ENCODE data around the gene HMGCS2. TPM values are rescaled to one million over a fixed set of nuclear protein-coding genes. Genes with fewer than 3 reads are reported as not detected.

HMGCS2 gene
- total RNA-seq, 1 donor from 2014 or later, result not detected

DNA sequence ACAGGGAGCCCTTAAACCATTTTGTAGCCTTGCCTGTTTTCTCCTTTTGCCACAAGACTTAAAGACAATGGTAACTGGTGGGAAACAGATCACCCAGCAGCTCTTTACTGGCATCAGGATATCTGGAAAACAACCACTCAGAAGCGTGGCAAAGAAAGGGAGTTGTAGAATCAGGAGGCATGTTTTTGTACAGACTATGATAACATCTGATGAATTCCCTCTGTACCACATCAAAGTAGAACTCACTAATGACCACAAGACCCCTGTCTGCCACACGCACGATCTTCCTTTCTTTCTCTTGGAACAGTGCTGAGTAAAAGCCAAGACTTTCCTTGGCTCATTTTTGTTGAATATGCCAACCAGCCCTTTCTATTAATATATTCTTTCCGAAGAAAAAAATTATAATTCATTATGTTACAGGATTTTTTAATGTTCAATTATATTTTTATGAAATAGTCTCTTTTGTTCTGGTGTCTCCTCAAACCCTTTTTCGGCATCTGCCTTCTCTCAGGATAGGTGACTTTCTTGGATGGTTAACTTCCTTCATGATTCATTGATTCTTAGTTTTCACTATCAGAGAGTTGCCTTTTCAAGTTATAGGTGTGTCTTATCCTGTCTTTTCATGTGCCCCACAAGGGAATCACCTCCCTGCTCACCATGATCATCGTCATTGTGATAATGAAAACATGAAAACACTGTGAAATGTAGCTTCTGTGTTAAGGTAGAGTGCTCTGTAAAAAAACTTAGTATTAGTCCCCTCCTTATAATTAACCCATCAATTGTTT lies 64.8 kb downstream of the HMGCS2 start:
- Mint-ChIP-seq H3K9me3 (peaks cover 27% of the 10 kb centered on the region), H3K27me3 (ENCODE audit: insufficient read depth, low read depth) (peaks cover 8% of the 10 kb centered on the region), H3K4me3 (no peak overlapping the region), H3K36me3 (no peaks in the 10 kb centered on the region), H3K4me1 (no peaks in the 10 kb centered on the region), H3K27ac (no peak overlapping the region)
- Histone ChIP-seq H3F3A (ENCODE audit: low read depth) (no peaks in the 10 kb centered on the region), H3K27ac (no peak overlapping the region), H3K4me1 (no peaks in the 10 kb centered on the region), H3K79me2 (ENCODE audit: low read depth) (no peaks in the 10 kb centered on the region), H3K9me3 (ENCODE audit: low read depth) (peaks cover 8% of the 10 kb centered on the region), H3K9ac (no peak overlapping the region), H3K36me3 (no peaks in the 10 kb centered on the region), H3K4me2 (no peak overlapping the region), H4K20me1 (ENCODE audit: low read depth) (no peaks in the 10 kb centered on the region), H3K27me3 (no peaks in the 10 kb centered on the region), H2AFZ (replicated peaks) (no peak overlapping the region), H3K4me3 (no peak overlapping the region)
- TF ChIP-seq EZH2 (IDR thresholded peaks at IDR 0.05), result no peak
- no peak for TF ChIP-seq EZH2phosphoT487 (IDR thresholded peaks at IDR 0.05)
- TF ChIP-seq, protein P1, sequence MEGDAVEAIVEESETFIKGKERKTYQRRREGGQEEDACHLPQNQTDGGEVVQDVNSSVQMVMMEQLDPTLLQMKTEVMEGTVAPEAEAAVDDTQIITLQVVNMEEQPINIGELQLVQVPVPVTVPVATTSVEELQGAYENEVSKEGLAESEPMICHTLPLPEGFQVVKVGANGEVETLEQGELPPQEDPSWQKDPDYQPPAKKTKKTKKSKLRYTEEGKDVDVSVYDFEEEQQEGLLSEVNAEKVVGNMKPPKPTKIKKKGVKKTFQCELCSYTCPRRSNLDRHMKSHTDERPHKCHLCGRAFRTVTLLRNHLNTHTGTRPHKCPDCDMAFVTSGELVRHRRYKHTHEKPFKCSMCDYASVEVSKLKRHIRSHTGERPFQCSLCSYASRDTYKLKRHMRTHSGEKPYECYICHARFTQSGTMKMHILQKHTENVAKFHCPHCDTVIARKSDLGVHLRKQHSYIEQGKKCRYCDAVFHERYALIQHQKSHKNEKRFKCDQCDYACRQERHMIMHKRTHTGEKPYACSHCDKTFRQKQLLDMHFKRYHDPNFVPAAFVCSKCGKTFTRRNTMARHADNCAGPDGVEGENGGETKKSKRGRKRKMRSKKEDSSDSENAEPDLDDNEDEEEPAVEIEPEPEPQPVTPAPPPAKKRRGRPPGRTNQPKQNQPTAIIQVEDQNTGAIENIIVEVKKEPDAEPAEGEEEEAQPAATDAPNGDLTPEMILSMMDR (IDR thresholded peaks at IDR 0.05), result no peak
- no peak for DNase-seq (ENCODE audit: low spot score)

DNA sequence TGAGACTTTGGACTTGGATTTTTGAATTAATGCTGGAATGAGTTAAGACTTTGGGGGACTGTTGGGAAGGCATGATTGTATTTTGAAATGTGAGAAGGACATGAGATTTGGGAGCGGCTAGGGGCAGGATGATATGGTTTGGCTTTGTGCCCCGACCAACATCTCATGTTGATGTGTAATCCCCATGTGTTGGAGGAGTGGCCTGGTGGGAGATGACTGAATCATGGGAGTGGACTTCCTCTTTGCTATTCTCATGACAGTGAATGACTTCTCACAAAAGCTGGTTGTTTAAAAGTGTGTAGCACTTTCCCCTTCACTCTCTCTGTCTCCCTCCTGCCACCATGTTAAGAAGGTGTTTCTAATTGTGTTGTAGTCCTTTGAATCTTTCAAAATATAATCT lies 66.3 kb downstream of the HMGCS2 start:
- TF ChIP-seq EZH2 (IDR thresholded peaks at IDR 0.05) (no peak), EZH2phosphoT487 (IDR thresholded peaks at IDR 0.05) (no peak)
- TF ChIP-seq, protein P1 (IDR thresholded peaks at IDR 0.05), result no peak
- H3K36me3 Mint-ChIP-seq, result no peaks in the 10 kb centered on the region
- no peaks in the 10 kb centered on the region for H3K27me3 ChIP-seq
- H3K9ac ChIP-seq, result no peak overlapping the region
- peaks cover 27% of the 10 kb centered on the region for H3K9me3 Mint-ChIP-seq
- DNase-seq (ENCODE audit: low spot score), result no peak
- H3F3A ChIP-seq (ENCODE audit: low read depth), result no peaks in the 10 kb centered on the region
- H3K4me3 ChIP-seq, result no peak overlapping the region
- H3K4me1 ChIP-seq, result peaks cover 8% of the 10 kb centered on the region
- H3K79me2 ChIP-seq (ENCODE audit: low read depth), result no peaks in the 10 kb centered on the region
- H3K27ac ChIP-seq, result no peak overlapping the region
- H2AFZ ChIP-seq (replicated peaks), result no peak overlapping the region
- peaks cover 8% of the 10 kb centered on the region for H3K27me3 Mint-ChIP-seq (ENCODE audit: insufficient read depth, low read depth)
- no peak overlapping the region for H3K27ac Mint-ChIP-seq
- no peak overlapping the region for H3K4me2 ChIP-seq
- H3K9me3 ChIP-seq (ENCODE audit: low read depth), result peaks cover 8% of the 10 kb centered on the region
- H3K4me1 Mint-ChIP-seq, result peaks cover 7% of the 10 kb centered on the region
- H3K36me3 ChIP-seq, result no peaks in the 10 kb centered on the region
- no peak overlapping the region for H3K4me3 Mint-ChIP-seq
- H4K20me1 ChIP-seq (ENCODE audit: low read depth), result no peaks in the 10 kb centered on the region

DNA sequence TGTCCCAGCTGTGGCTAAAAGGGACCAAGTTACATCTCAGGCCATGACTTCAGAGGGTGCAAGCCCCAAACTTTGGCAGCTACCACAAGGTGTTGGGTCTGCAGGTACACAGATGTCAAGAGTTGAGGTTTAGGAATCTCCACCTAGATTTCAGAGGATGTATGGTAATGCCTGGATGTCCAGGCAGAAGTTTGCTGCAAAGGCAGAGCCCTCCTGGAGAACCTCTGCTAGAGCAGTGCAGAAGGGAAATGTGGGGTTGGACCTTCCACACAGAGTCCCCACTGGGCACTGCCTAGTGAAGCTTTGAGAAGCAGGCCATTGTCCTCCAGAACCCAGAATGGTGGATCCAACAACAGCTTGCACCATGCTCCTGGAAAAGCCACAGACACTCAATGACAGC lies 67.0 kb downstream of the HMGCS2 start:
- no peaks in the 10 kb centered on the region for H3K27me3 ChIP-seq
- H3K9me3 Mint-ChIP-seq, result peaks cover 25% of the 10 kb centered on the region
- peaks cover 8% of the 10 kb centered on the region for H3K27me3 Mint-ChIP-seq (ENCODE audit: insufficient read depth, low read depth)
- no peak overlapping the region for H3K27ac ChIP-seq
- no peak overlapping the region for H2AFZ ChIP-seq (replicated peaks)
- H3K4me3 ChIP-seq, result no peak overlapping the region
- no peaks in the 10 kb centered on the region for H3K36me3 ChIP-seq
- no peaks in the 10 kb centered on the region for H3F3A ChIP-seq (ENCODE audit: low read depth)
- no peak overlapping the region for H3K4me3 Mint-ChIP-seq
- no peak overlapping the region for H3K4me2 ChIP-seq
- TF ChIP-seq EZH2phosphoT487 (IDR thresholded peaks at IDR 0.05) (no peak), EZH2 (IDR thresholded peaks at IDR 0.05) (no peak)
- TF ChIP-seq, protein P1 (IDR thresholded peaks at IDR 0.05), result no peak
- H3K4me1 ChIP-seq, result peaks cover 10% of the 10 kb centered on the region
- H3K36me3 Mint-ChIP-seq, result no peaks in the 10 kb centered on the region
- no peak overlapping the region for H3K27ac Mint-ChIP-seq
- no peaks in the 10 kb centered on the region for H3K79me2 ChIP-seq (ENCODE audit: low read depth)
- no peak for DNase-seq (ENCODE audit: low spot score)
- no peaks in the 10 kb centered on the region for H4K20me1 ChIP-seq (ENCODE audit: low read depth)
- peaks cover 8% of the 10 kb centered on the region for H3K9me3 ChIP-seq (ENCODE audit: low read depth)
- no peak overlapping the region for H3K9ac ChIP-seq
- peaks cover 9% of the 10 kb centered on the region for H3K4me1 Mint-ChIP-seq
